HepG2 (cell line): Measurements from ENCODE around the gene SIRT5. TPM values are rescaled to one million over a fixed set of nuclear protein-coding genes. Genes with fewer than 3 reads are reported as not detected.

ENCODE experiments used
- ATAC-seq: fragments of 200-7000 bp; cut with Tn5 transposase; 3 replicates; pipeline ENCODE4 v1.9.1; 2020; ENCODE audit warnings: mild to moderate bottlenecking, moderate library complexity
- BruUV-seq: library from RNA; stranded (reverse); fragments of 400-500 nt; replicated peaks from 2 replicates; lab custom pipeline; 2021; lab: Mats Ljungman, UMichigan
- CTCF ChIA-PET: fragments of 300-600 bp; formaldehyde crosslinking; extraction: SDS; loops from one replicate; lab custom pipeline; 2021; ENCODE audit warnings: low total read pairs, inconsistent platforms, low intra/inter-chr PET ratio; lab: Yijun Ruan, JAX
- POLR2A ChIA-PET: fragments of 350-600 bp; sonication (Branson Sonifier 250); formaldehyde crosslinking; loops from one replicate; lab custom pipeline; 2020; ENCODE audit warnings: antibody characterized with exemption, inconsistent platforms; lab: Yijun Ruan, JAX
- DNase-seq: peaks from one replicate; pipeline ENCODE4 v3.0.0-alpha.2; 2015; ENCODE audit warnings: low spot score
- FAIRE-seq: peaks from 3 replicates; lab custom pipeline; 2011; peaks lifted over from hg19 to GRCh38; lab: Jason Lieb, UNC
- H2AFZ ChIP-seq: one replicate; pipeline ENCODE4 v1.6.1; 2011; ENCODE audit warnings: low read length, inconsistent platforms
- H3K27ac ChIP-seq: fragments of 300-600 bp; 3 replicates; pipeline ENCODE4 v1.8.0; 2011; ENCODE audit warnings: mixed run types, mild to moderate bottlenecking, mixed read lengths, low read length, inconsistent platforms; ENCODE audit not compliant: insufficient read depth; ENCODE audit errors: extremely low read length
- H3K27me3 ChIP-seq, 2 experiments: fragments of 200-600 bp in 1 of 2; 2 replicates in 1 of 2; 3 replicates in 1 of 2; pipeline versions ENCODE4 v1.6.0 to v1.8.0; 2011; ENCODE audit warnings: low read length in 2 of 2, mild to moderate bottlenecking in 2 of 2, moderate library complexity in 2 of 2, inconsistent platforms in 1 of 2; ENCODE audit not compliant: insufficient read depth in 2 of 2, control insufficient read depth in 1 of 2
- H3K36me3 ChIP-seq, 2 experiments: fragments of 200-600 bp in 1 of 2; replicated peaks in 1 of 2; 2 replicates in 1 of 2; 3 replicates in 1 of 2; pipeline versions ENCODE4 v1.5.1 to v1.8.0; 2011; ENCODE audit warnings: low read length in 2 of 2, inconsistent platforms in 1 of 2; ENCODE audit not compliant: insufficient read depth in 2 of 2, control insufficient read depth in 1 of 2
- H3K4me1 ChIP-seq: 2 replicates; pipeline ENCODE4 v1.5.1; 2012; ENCODE audit warnings: low read length, inconsistent platforms; ENCODE audit not compliant: insufficient read depth
- H3K4me2 ChIP-seq: 2 replicates; pipeline ENCODE4 v1.6.0; 2011; ENCODE audit warnings: low read depth, low read length, inconsistent platforms
- H3K4me3 ChIP-seq, 3 experiments: fragments of 200-600 bp in 1 of 3; sonication (generic), shearing (Covaris generic) in 1 of 3; replicated peaks in 1 of 3; 2 replicates each; pipeline ENCODE4 v1.5.1; 2011 to 2016; ENCODE audit warnings: low read length in 3 of 3, inconsistent platforms in 2 of 3, low read depth in 2 of 3, mild to moderate bottlenecking in 2 of 3, control low read depth in 1 of 3, mixed read lengths in 1 of 3; ENCODE audit not compliant: insufficient read depth in 1 of 3
- H3K79me2 ChIP-seq: one replicate; pipeline ENCODE4 v1.6.1; 2011; ENCODE audit warnings: low read length, inconsistent platforms; ENCODE audit not compliant: insufficient read depth
- H3K9ac ChIP-seq: 2 replicates; pipeline ENCODE4 v1.6.0; 2011; ENCODE audit warnings: mild to moderate bottlenecking, low read depth, low read length, inconsistent platforms; ENCODE audit not compliant: insufficient read depth
- H3K9me3 ChIP-seq: 2 replicates; pipeline ENCODE4 v1.5.1; 2012; ENCODE audit warnings: mild to moderate bottlenecking, low read length
- H4K20me1 ChIP-seq: 2 replicates; pipeline ENCODE4 v1.6.0; 2011; ENCODE audit warnings: inconsistent platforms, mild to moderate bottlenecking, low read length, moderate library complexity; ENCODE audit not compliant: insufficient read depth
- ADNP ChIP-seq: sonication (generic); formaldehyde crosslinking; IDR thresholded peaks from 2 replicates; pipeline ENCODE4 v1.4.0; 2020; ENCODE audit warnings: missing genetic modification reagents
- ARID5B ChIP-seq: IDR thresholded peaks from 2 replicates; pipeline ENCODE4 v1.4.0; 2020; ENCODE audit warnings: mild to moderate bottlenecking, missing genetic modification reagents
- ATM ChIP-seq: fragments of 450-650 bp; IDR thresholded peaks from 2 replicates; pipeline ENCODE4 v1.7.1; 2017; ENCODE audit warnings: mild to moderate bottlenecking, borderline replicate concordance
- CEBPG ChIP-seq: IDR thresholded peaks from 2 replicates; pipeline ENCODE4 v1.6.1; 2016
- CREM ChIP-seq, 2 experiments: sonication (generic) in 1 of 2; formaldehyde crosslinking in 1 of 2; IDR thresholded peaks; 2 replicates each; pipeline versions ENCODE4 v1.4.0 to v1.6.1; 2016 to 2020; ENCODE audit warnings: antibody characterized with exemption in 1 of 2, mild to moderate bottlenecking in 1 of 2, missing genetic modification reagents in 1 of 2
- E2F2 ChIP-seq: sonication (generic); formaldehyde crosslinking; IDR thresholded peaks from 2 replicates; pipeline ENCODE4 v1.4.0; 2020; ENCODE audit warnings: missing genetic modification reagents, borderline replicate concordance
- SETDB1 ChIP-seq: sonication (generic); formaldehyde crosslinking; IDR thresholded peaks from 2 replicates; pipeline ENCODE4 v1.5.1; 2020; ENCODE audit warnings: missing genetic modification reagents, mild to moderate bottlenecking, borderline replicate concordance
- SIX4 ChIP-seq: sonication (generic); formaldehyde crosslinking; IDR thresholded peaks from 2 replicates; pipeline ENCODE4 v1.4.0; 2020; ENCODE audit warnings: missing genetic modification reagents
- SMAD3 ChIP-seq: sonication (generic); formaldehyde crosslinking; IDR thresholded peaks from 2 replicates; pipeline ENCODE4 v1.4.0; 2020; ENCODE audit warnings: missing genetic modification reagents
- ZNF446 ChIP-seq: sonication (generic); formaldehyde crosslinking; IDR thresholded peaks from 2 replicates; pipeline ENCODE4 v1.5.0; 2020; ENCODE audit warnings: mild to moderate bottlenecking, missing genetic modification reagents
- ZNF503 ChIP-seq: sonication (generic); formaldehyde crosslinking; IDR thresholded peaks from 2 replicates; pipeline ENCODE4 v1.4.0; 2020; ENCODE audit warnings: missing genetic modification reagents
- ZNF572 ChIP-seq: sonication (generic); formaldehyde crosslinking; IDR thresholded peaks from 2 replicates; pipeline ENCODE4 v1.5.1; 2020; ENCODE audit warnings: mild to moderate bottlenecking, missing genetic modification reagents
- ZNF574 ChIP-seq: sonication (generic); formaldehyde crosslinking; IDR thresholded peaks from 2 replicates; pipeline ENCODE4 v1.4.0; 2020; ENCODE audit warnings: missing genetic modification reagents
- ZNF781 ChIP-seq: sonication (generic); formaldehyde crosslinking; IDR thresholded peaks from 2 replicates; pipeline ENCODE4 v1.5.1; 2020; ENCODE audit warnings: borderline replicate concordance, mild to moderate bottlenecking, missing genetic modification reagents; ENCODE audit errors: not compliant biosample characterization
- ZSCAN20 ChIP-seq: sonication (generic); formaldehyde crosslinking; IDR thresholded peaks from 2 replicates; pipeline ENCODE4 v1.4.0; 2020; ENCODE audit warnings: missing genetic modification reagents, mild to moderate bottlenecking, borderline replicate concordance
- whole genome bisulfite sequencing: methylation state at CpG from one replicate; pipeline ENCODE4 v1.1.6; 2017; ENCODE audit warnings: low lambda C conversion rate; 5-methylcytosine and 5-hydroxymethylcytosine counted together
- in situ Hi-C: cut with HindIII; loops from 2 replicates; pipeline ENCODE4 v1.10.0; 2017; ENCODE audit warnings: low pct_unique_long_range_greater_than_20kb; ENCODE audit not compliant: extremely low pct_ligation_motif_present
- intact Hi-C: fragments of 100-400 bp; cut with micrococcal nuclease; formaldehyde crosslinking; loops from one replicate; pipeline ENCODE4 v1.10.0; 2022; ENCODE audit not compliant: unreplicated experiment
- polyA plus RNA-seq, 8 experiments: library from polyadenylated mRNA; depleted of rRNA in 3 of 8; stranded (reverse) in 7 of 8; unstranded in 1 of 8; fragments of >200 nt; fragmentation: Illumina TruSeq in 4 of 8; extraction: Trizol in 4 of 8; gene quantifications; 2 replicates each; pipeline versions ENCODE4 v1.2.1 to v1.2.3, GENCODE V29; 2011 to 2016; ENCODE audit warnings: low read depth in 4 of 8, missing spikeins in 1 of 8, mixed read lengths in 1 of 8; ENCODE audit not compliant: insufficient read depth in 1 of 8
- total RNA-seq, 5 experiments: library from RNA; depleted of rRNA; stranded (reverse); fragments of >200 nt; fragmentation: Illumina TruSeq; extraction: Trizol; gene quantifications; 2 replicates each; pipeline ENCODE4 v1.2.3, GENCODE V29; 2016; ENCODE audit warnings: low read depth in 1 of 5

Gene SIRT5
- total and polyA plus RNA-seq, 2 of the 13 experiments (the other 11 are each of a cell fraction or from before 2014, with no cell fraction given): 14.1 to 16.6 TPM

- POLR2A ChIA-PET: interaction anchor here (0.6 to 4.7 kb wide), 22 partner anchors 10 to 271 kb away, joined by 3 to 119 read pairs (median 11); partner anchors contain the start of genes GFOD1, MCUR1, NOL7 and RANBP9
- BruUV-seq: TSS peak; percentile 79
- Histone ChIP-seq H3K4me3 (peak overlapping the region; percentile 58 to 94 (median 87); a peak in 5 of 6 replicates), H2AFZ (no peak overlapping the region), H3K4me1 (peaks cover 45% of the 10 kb centered on the region), H4K20me1 (no peaks in the 10 kb centered on the region), H3K27ac (peak overlapping the region; percentile 99), H3K9ac (peak overlapping the region; percentile 98), H3K79me2 (peaks cover 25% of the 10 kb centered on the region), H3K27me3 (no peaks in the 10 kb centered on the region), H3K9me3 (no peaks in the 10 kb centered on the region), H3K36me3 (no peaks in the 10 kb centered on the region), H3K4me2 (peak overlapping the region; percentile 100)
- 13% methylated on average over 14 of the region's 14 CpGs for WGBS
- intact Hi-C loops (loop anchor here (5.0 kb wide), 1 partner anchor 239 kb away; the partner anchor contains the start of gene MCUR1), in situ Hi-C loops (no loop called here)
- FAIRE-seq: no peak
- ATAC-seq: no peak
- DNase-seq: peak; percentile 29
- CTCF ChIA-PET: no interaction called here
- TF ChIP-seq SETDB1 (CRISPR knock-in tag): no peak
- no peak for TF ChIP-seq CEBPG (CRISPR knock-in tag)
- TF ChIP-seq SMAD3 (CRISPR knock-in tag): no peak
- TF ChIP-seq ZNF574 (CRISPR knock-in tag): no peak
- TF ChIP-seq ZNF572 (CRISPR knock-in tag): no peak
- TF ChIP-seq SIX4 (CRISPR knock-in tag): no peak
- TF ChIP-seq ZNF446: no peak
- no peak for TF ChIP-seq ZNF503 (CRISPR knock-in tag)
- no peak for TF ChIP-seq ZNF781 (CRISPR knock-in tag)
- no peak for TF ChIP-seq ATM
- no peak for TF ChIP-seq E2F2 (CRISPR knock-in tag)
- TF ChIP-seq ZSCAN20 (CRISPR knock-in tag): no peak
- TF ChIP-seq ADNP: no peak
- TF ChIP-seq CREM (IDR thresholded peaks at IDR 0.05): no peak
- no peak for TF ChIP-seq CREM (CRISPR knock-in tag; IDR thresholded peaks at IDR 0.05)
- no peak for TF ChIP-seq ARID5B
Measured at GRCh38 chr6:13573669-13574110, 711 bp upstream of the SIRT5 start.
